OCI-LY1 (cell line): ENCODE measurements around the gene HEXD.

Experiments used
- EZH2 ChIP-seq: fragments of 200-600 bp; sonication (generic), shearing (Covaris generic); IDR thresholded peaks from 2 replicates; pipeline ENCODE4 v1.8.0; 2017; ENCODE audit warnings: borderline replicate concordance, mixed run types, mild to moderate bottlenecking, antibody characterized with exemption, low read length, moderate library complexity, mixed read lengths
- TF ChIP-seq, protein P1 (sequence below): fragments of 200-600 bp; sonication (generic), shearing (Covaris generic); IDR thresholded peaks from 2 replicates; pipeline ENCODE4 v1.5.1; 2017; ENCODE audit warnings: mild to moderate bottlenecking, antibody characterized with exemption, low read length, moderate library complexity, mixed read lengths

DNA sequence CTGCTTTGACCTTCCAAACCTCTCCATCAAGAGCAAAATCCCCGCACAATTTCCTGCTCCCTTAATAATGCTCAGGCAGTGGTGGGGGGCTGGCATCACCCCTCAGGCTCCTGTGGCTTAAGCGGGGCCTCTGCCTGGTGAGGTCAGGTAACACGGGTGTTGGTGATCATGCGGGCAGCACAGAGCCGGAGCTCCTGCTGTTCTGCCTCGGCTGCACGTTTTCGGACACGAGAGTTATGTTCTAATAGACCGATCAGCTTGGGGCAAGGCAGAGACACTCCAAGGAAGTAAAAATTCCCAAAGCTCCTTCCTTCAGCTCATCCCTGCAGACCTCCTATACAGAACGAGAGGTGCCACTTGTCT, 46.4 kb downstream of the HEXD start:
- TF ChIP-seq, protein P1, sequence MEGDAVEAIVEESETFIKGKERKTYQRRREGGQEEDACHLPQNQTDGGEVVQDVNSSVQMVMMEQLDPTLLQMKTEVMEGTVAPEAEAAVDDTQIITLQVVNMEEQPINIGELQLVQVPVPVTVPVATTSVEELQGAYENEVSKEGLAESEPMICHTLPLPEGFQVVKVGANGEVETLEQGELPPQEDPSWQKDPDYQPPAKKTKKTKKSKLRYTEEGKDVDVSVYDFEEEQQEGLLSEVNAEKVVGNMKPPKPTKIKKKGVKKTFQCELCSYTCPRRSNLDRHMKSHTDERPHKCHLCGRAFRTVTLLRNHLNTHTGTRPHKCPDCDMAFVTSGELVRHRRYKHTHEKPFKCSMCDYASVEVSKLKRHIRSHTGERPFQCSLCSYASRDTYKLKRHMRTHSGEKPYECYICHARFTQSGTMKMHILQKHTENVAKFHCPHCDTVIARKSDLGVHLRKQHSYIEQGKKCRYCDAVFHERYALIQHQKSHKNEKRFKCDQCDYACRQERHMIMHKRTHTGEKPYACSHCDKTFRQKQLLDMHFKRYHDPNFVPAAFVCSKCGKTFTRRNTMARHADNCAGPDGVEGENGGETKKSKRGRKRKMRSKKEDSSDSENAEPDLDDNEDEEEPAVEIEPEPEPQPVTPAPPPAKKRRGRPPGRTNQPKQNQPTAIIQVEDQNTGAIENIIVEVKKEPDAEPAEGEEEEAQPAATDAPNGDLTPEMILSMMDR: no peak
- no peak for TF ChIP-seq EZH2
